GM10847 (cell line): Measurements from ENCODE around the gene DIPK1A.

ENCODE experiments used
- POLR2A ChIP-seq: IDR thresholded peaks from 2 replicates; pipeline ENCODE4 v1.6.1; 2011; ENCODE audit not compliant: insufficient read length; ENCODE audit errors: extremely low read depth

DIPK1A gene

GRCh38 chr1:92915547-92915946 lies 45.7 kb downstream of the DIPK1A start:
- TF ChIP-seq POLR2A, result no peak

DNA sequence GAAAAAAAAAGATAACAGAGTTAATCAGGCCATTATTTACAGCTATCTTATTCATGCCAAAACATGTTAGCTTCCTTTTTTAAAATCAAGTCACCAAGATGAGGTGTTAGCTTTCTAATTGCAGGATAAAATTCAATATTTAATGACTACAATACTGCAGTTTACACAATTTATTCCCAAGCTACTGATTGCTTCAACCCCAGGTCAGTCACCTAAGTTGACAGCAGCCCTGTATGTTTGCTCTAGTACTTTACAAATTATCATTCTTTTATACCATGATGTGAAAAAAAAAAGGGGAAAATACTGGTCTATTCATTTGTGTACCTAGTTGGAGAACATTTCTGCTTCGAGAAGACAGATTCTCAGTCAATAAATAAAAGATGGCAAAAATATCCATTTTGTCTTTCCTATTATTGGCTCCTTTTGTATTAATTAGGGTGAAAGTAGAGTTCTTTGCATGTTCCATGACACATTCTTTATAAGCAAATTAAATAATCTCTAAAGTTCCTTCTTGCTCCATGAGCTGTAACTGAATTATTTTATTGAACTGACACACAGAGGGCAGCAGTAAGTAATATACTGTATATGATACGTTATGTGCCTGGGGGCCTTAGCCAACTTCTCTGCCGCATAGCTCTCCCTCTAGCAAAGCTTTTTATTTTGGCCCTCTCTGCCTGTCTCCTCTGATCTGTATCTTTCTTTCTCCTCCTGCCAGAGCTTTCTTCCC lies 48.0 kb downstream of the DIPK1A start:
- no peak for TF ChIP-seq POLR2A

GRCh38 chr1:92910081-92910480 lies 51.2 kb downstream of the DIPK1A start:
- no peak for TF ChIP-seq POLR2A

DNA sequence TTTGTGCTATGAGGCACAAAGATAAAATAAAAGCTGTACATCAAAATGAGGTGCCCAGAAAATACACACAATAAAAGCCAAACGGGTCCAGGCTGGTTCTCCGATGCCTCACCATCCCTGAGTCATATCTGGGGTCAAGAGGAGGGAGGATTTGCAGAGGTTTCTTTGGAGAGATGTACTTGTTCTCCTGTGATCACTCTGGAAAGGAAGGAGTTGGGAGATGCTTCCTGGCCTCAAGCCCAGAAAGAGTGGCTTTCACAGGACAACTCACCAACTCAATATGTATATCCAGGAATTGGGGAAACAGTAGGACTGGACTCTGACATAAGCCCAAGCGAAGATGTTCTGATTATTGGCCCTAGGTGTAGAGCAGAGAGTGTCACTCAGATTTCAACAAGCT lies 51.9 kb downstream of the DIPK1A start:
- no peak for TF ChIP-seq POLR2A

- TF ChIP-seq POLR2A, result no peak
These were observed 53.1 kb downstream of the DIPK1A start for GRCh38 chr1:92907949-92908684.

GRCh38 chr1:92903765-92904164 lies 57.5 kb downstream of the DIPK1A start:
- TF ChIP-seq POLR2A, result no peak

GRCh38 chr1:92902406-92902744 lies 58.9 kb downstream of the DIPK1A start:
- no peak for TF ChIP-seq POLR2A

- TF ChIP-seq POLR2A, result no peak
These were observed 59.4 kb downstream of the DIPK1A start for GRCh38 chr1:92901699-92902405.

GRCh38 chr1:92901126-92901525 lies 60.1 kb downstream of the DIPK1A start:
- TF ChIP-seq POLR2A, result no peak

- TF ChIP-seq POLR2A, result no peak
These were observed 60.7 kb downstream of the DIPK1A start for GRCh38 chr1:92900539-92900938.

DNA sequence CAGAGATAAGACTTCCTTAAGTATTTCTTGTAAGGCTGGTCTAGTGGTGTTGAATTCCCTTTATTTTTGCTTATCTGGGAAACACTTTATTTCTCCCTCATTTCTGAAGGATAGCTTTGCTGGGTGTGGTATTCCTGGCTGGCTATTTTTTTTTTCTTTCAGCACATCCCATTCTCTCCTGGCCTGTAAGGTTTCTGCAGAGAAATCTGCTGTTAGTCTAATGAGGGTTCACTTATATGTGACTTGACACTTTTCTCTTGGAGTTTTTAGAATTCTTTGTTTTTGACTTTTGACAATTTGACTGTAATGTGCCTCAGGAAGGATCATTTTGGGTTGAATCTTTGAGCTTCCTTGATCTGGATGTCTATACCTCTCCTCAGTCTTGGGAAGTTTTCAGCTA lies 61.5 kb downstream of the DIPK1A start:
- TF ChIP-seq POLR2A, result no peak

DNA sequence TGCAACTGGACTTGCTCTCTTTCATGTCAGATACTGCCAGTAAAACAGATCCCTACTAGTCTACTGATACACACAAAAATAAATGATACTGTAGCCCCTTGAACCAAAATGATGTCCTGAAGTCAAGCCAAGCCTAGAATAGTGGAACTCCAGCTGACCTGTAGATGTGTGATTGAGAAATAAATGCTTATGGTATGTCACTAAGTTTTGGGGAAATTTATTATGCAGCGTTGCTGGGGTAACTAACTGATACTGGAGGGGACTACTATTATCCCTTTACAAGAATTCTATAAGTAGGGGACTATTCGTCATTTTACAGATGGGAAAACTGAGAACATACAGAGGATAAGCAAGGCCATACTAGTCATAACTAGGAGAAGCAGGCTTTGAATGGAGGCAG lies 73.8 kb downstream of the DIPK1A start:
- TF ChIP-seq POLR2A, result no peak

DNA sequence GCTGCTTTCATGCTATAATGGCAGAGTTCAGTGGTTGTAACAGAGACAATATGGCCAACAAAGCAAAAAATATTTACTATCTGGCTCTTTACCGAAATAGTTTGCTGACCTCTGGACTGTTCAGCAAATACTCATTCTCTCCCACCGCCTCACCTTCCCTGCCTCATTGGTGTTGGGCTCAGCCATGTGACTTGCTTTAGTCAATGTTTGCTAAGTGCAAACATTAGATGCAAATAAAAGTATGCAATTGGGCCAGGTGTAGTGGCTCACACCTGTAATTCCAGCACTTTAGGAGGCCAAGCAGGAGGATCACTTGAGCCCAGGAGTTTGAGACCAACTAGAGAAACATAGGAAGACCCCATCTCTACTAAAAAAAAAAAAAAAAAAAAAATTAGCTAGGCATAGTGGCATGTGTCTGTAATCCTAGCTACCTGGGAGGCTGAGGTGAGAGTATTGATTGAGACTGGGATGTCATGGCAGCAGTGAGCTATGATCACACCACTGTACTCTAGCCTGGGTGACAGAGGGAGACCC lies 74.3 kb downstream of the DIPK1A start:
- no peak for TF ChIP-seq POLR2A

DNA sequence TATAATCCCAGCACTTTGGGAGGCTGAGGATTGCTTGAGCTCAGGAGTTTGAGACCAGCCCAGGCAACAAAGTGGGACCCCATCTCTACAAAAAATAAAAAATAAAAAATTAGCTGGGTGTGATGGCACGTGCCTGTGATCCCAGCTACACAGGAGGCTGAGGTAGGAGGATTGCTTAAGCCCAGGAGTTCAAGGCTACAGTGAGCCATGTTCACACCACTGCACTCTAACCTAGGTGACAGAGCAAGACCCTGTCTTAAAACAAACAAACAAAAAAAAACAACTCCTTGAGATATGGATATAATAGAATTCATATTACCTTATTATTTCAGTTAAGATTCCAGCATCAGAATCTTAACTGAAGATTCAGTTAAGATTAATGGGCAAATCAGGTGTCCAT lies 77.1 kb downstream of the DIPK1A start:
- no peak for TF ChIP-seq POLR2A

GRCh38 chr1:92883297-92883696 lies 78.0 kb downstream of the DIPK1A start:
- TF ChIP-seq POLR2A, result no peak

DNA sequence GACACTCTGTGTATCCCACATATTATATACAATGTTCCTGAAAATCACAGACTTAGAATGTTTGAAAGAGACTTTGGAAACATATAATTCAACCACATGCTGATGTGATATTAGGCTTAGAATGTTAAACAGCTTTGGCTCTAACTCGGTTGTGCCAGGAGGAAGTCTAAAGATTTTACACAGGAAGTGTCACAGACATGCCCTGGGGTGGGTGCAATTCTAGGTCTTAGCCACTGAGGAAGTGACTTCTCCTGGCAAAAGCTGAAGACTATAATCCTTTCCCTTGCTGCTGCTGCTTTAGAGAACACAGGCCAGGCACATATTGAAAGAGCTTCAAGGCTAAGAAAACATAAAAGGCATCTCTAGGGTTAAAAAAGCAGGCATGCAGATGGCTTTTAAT lies 78.4 kb downstream of the DIPK1A start:
- TF ChIP-seq POLR2A, result no peak
